Measurements from ENCODE around the gene GAD2. TPM values are rescaled to one million over a fixed set of nuclear protein-coding genes. Genes with fewer than 3 reads are reported as not detected.
"Not testable (repeated sequence)": the region's sequence is repeated elsewhere in the genome, so short reads cannot be mapped to it uniquely, and the experiment has no call there.

GAD2 gene
- total RNA-seq, 2 donors from 2014 or later = not detected

DNA sequence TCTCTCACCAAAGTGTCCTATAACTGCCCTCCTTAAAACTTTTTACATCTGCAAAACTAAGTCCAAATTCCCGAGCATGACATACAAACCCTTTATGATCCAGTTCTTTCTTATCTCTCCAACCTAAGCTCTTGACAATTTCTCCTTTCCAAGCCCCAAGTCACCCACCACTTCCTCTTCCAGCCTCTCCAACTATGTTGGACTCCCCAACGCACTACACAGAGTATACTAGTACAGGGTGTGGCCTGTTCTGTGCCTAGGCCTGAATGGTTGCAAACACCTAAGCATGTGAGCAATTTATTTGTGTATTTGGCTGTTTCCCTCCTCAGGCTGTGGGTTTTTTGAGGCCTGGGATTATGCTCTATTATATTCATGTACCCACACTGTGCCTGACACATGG is 120.4 kb downstream of the GAD2 start:
- Mint-ChIP-seq H3K27ac (no peak overlapping the region), H3K27me3 (ENCODE audit: low read depth) (no peaks in the 10 kb centered on the region), H3K36me3 (ENCODE audit: insufficient read depth in 2 of 2) (peaks cover 5% of the 10 kb centered on the region in 2 donors), H3K4me1 (ENCODE audit: low read depth) (peaks cover 22% of the 10 kb centered on the region), H3K4me3 (no peak overlapping the region), H3K9me3 (peaks cover 3 to 6% of the 10 kb centered on the region in 2 donors)
- ATAC-seq (replicated peaks in 1 of 2) = no peak
- no peak for DNase-seq

DNA sequence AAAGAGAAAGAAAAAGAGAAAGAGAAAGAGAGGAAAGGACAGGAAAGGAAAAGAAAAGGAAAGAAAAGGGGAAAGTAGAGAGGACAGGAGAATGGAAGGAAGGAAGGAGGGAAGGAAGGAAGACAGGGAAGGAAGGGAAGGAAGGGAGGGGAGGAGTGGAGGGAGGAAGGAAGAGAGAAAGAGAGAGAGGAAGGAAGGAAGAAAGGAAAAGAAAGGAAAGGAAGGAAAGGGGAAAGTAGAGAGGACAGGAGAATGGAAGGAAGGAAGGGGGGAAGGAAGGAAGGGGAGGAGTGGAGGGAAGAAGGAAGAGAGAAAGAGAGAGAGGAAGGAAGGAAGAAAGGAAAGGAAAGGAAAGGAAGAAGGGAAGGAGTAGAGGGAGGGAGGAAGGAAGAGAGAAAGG is 125.1 kb downstream of the GAD2 start:
- Mint-ChIP-seq H3K9me3 (peaks cover 0 to 3% of the 10 kb centered on the region in 2 donors), H3K4me1 (ENCODE audit: low read depth) (peaks cover 12% of the 10 kb centered on the region), H3K36me3 (ENCODE audit: insufficient read depth in 2 of 2) (no peaks in the 10 kb centered on the region), H3K4me3 (peak overlapping the region in 1 of 2 donors; percentile 28), H3K27ac (peak overlapping the region; percentile 11), H3K27me3 (ENCODE audit: low read depth) (no peaks in the 10 kb centered on the region)
- no peak for DNase-seq
- no peak for ATAC-seq (replicated peaks in 1 of 2)

DNA sequence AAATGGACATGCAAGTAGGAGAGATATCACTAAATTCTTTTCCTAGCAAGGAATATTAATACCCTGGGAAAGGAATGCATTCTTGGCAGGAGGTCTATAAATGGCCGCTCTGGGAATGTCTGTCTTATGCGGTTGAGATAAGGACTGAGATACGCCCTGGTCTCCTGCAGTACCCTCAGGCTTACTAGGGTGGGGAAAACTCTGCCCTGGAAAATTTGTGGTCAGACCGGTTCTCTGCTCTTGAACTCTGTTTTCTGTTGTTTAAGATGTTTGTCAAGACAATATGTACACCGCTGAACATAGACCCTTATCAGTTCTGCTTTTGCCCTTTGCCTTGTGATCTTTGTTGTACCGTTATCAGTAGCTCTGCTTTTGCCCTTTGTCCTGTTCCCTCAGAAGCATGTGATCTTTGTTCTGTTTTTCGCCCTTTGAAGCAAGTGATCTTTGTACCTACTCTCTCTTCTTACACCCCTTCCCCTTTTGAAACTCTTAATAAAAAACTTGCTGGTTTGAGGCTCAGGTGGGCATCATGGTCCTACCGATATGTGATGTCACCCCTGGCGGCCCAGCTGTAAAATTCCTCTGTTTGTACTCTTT is 132.3 kb downstream of the GAD2 start:
- not testable (repeated sequence) for ATAC-seq (replicated peaks in 1 of 2); H3K4me1 Mint-ChIP-seq (ENCODE audit: low read depth); H3K9me3 Mint-ChIP-seq; H3K36me3 Mint-ChIP-seq (ENCODE audit: insufficient read depth in 2 of 2); DNase-seq; H3K4me3 Mint-ChIP-seq; H3K27me3 Mint-ChIP-seq (ENCODE audit: low read depth); H3K27ac Mint-ChIP-seq

Other genes with a start within 250 kb of the GAD2 start
- gene APBB1IP, start 221.6 kb downstream of the GAD2 start, total RNA-seq = 10 to 100 TPM; 44.1 to 49.7 TPM

Measured in activated T-cell treated with anti-CD3 and anti-CD28 coated beads, Interleukin-2, amount 50 U/mL, for 72 hours (primary cell).